Measurements from ENCODE around the gene ZDHHC17.
"Not testable (repeated sequence)": the region's sequence is repeated elsewhere in the genome, so short reads cannot be mapped to it uniquely, and the experiment has no call there.

Gene ZDHHC17, protein sequence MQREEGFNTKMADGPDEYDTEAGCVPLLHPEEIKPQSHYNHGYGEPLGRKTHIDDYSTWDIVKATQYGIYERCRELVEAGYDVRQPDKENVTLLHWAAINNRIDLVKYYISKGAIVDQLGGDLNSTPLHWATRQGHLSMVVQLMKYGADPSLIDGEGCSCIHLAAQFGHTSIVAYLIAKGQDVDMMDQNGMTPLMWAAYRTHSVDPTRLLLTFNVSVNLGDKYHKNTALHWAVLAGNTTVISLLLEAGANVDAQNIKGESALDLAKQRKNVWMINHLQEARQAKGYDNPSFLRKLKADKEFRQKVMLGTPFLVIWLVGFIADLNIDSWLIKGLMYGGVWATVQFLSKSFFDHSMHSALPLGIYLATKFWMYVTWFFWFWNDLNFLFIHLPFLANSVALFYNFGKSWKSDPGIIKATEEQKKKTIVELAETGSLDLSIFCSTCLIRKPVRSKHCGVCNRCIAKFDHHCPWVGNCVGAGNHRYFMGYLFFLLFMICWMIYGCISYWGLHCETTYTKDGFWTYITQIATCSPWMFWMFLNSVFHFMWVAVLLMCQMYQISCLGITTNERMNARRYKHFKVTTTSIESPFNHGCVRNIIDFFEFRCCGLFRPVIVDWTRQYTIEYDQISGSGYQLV

GRCh38 chr12:76763746-76764675 is at the start of gene ZDHHC17:
ZDHHC17 (plus strand) TSS chr12:76764115; CDS start chr12:76764237, 122 bp downstream.
- peak; percentile 94 for DNase-seq

DNA sequence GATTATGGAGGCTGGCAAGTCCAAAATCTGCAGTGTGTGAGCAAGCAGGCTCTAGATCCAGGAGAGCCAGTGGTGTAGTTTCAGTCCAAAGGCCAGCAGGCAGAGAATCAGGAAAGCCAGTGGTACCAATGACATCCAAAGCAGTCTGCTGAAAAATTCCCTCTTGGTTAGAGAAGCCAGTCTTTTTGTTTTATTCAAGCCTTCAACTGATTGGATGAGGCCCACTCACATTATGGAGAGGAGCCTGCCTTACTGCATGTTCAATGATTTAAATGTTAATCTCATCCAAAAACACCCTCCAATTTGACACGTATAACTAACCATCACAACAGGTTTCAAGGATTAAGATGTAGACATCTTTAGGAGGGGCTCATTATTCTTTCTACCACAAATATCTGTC is 49.5 kb upstream of the ZDHHC17 start:
- DNase-seq, result no peak

DNA sequence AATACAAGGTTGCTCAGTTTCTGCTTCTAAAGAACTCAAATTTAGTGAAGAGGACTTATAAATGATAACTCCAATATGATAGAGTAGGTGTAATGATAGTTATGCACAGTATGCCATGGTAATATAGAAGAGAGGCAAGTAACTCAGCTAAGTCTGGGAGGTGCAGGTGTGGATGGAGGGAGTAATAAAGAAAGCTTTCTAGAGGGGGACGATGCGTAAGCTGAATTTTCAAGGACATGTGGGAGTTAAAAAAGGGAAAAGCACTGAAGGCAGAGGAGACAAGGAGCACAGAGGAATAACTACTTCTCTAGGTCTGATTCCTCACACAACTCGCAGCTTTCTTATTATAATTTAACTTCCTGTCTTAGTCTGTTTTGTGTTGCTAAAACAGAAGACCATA is 49.1 kb upstream of the ZDHHC17 start:
- no peak for DNase-seq

GRCh38 chr12:76715332-76715731 is 48.6 kb upstream of the ZDHHC17 start:
- no peak for DNase-seq

DNA sequence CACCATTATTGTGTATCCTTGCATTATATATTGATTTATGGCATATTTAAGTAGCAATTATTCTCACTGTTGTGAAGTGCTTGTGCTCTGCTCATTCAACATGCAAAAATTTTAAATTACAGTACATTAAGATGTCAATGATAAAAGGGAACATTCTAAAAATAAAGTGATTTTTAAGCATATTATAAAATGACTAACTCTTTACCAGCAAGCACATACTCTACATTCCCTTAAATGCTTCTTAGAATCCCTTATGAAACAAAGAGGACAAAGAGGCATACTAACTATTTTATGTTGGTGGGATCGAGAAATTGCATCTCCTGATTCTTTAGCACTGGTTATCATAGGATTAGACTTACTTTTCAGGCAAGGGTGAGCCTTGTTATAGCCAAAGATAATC is 46.6 kb upstream of the ZDHHC17 start:
- DNase-seq, result no peak

- no peak for DNase-seq
Observed at GRCh38 chr12:76719171-76720041, 44.5 kb upstream of the ZDHHC17 start.

DNA sequence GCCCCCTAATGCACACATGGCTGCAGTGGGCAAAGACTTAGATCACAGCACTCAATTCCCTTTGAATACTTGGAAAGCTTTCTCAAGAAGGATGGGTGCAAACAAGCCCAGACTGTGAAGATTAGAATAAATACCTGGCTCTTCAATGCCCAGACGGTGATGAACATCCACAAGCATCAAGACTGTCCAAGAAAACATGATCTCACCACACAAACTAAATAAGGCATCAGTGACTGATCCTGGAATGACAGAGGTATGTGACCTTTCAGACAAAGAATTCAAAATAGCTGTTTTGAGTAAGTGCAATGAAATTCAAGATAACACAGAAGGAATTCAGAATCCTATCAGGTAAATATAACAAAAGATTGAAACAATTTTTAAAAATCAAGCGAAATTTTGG is 43.8 kb upstream of the ZDHHC17 start:
- DNase-seq, result no peak

DNA sequence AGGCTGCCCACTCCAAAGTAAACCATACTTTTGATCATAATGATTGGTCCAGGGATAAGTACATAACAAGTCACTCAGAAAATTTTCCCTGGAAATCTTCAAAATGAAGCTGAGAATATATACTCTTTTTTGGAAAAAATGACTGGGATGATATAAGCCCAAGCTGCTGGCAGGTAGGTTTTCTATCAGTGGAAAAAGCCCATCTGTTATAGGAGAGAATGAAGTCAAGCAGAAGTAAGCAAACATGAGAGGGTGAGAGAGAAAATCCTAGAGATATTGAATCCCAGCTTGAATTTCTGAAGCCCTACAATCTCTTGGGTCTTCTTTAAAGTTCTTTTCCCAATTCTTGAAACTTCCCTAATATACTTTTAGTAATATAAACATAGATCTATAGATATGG is 37.3 kb upstream of the ZDHHC17 start:
- DNase-seq, result no peak

GRCh38 chr12:76732188-76732587 is 31.7 kb upstream of the ZDHHC17 start:
- DNase-seq, result not testable (repeated sequence)

GRCh38 chr12:76737689-76738088 is 26.2 kb upstream of the ZDHHC17 start:
- DNase-seq, result not testable (repeated sequence)

- no peak for DNase-seq
Observed at GRCh38 chr12:76738824-76739579, 24.9 kb upstream of the ZDHHC17 start.

GRCh38 chr12:76739896-76740295 is 24.0 kb upstream of the ZDHHC17 start:
- no peak for DNase-seq

DNA sequence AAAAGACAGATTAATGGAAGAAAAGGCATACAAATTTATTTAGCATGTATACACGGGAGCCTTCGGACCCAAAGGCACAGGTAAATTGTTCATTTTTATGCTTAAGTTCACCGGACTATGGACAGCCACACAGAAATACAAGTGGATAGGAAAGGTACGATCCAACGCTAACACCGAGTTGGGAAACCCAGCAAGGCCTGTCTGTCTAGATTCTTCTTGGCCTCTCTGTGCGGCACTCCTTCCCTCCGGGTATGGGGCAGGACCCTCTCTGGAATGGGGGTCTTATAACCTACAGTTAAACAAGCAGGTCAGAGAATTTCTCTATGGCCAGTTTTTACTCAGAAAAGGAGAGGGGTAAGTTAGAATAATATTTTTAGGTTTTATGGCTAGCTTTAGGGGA is 23.4 kb upstream of the ZDHHC17 start:
- DNase-seq, result no peak

- DNase-seq, result no peak
Observed at GRCh38 chr12:76745343-76745742, 18.6 kb upstream of the ZDHHC17 start.

GRCh38 chr12:76746516-76746915 is 17.4 kb upstream of the ZDHHC17 start:
- DNase-seq, result no peak

DNA sequence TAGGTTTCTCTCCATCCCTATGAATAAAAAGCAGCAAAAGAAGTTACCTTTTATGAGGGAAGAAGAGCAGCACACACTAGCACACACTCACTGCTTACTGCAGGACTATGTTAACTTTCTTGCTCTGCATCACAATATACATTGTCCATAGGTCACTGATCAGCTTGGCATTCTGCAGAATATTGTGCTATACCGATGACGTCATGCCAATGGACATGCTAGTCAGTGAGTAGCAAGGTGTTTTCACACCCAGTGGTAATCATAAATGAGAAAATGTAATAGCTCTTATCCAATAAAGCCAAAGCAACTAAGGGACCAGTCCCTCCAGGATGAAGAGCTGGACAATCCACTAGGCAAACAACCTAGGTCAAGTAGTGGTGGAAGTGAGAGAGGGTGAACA is 16.7 kb upstream of the ZDHHC17 start:
- DNase-seq, result no peak

GRCh38 chr12:76755829-76756379 is 8.0 kb upstream of the ZDHHC17 start:
- no peak for DNase-seq

DNA sequence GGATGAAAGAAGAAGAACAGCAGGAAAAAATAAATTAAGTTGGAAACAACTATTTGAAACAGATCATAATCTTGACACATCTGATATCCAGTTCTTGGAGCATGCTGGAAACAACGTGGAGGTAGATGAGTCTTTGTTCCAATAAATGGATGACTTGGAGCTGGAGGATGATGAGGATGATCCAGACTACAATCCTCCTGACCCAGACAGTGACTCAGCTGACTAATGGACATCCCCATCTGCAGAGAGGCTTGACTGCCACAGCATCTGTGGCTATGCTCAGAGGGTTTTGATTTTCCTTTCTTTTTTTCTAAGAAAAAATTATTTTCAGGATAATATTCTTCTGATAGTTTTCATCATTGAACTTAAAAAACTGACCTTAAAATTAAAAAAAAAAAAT is 6.2 kb upstream of the ZDHHC17 start:
- DNase-seq, result no peak

GRCh38 chr12:76762601-76762980 is 1.3 kb upstream of the ZDHHC17 start:
- no peak for DNase-seq

DNA sequence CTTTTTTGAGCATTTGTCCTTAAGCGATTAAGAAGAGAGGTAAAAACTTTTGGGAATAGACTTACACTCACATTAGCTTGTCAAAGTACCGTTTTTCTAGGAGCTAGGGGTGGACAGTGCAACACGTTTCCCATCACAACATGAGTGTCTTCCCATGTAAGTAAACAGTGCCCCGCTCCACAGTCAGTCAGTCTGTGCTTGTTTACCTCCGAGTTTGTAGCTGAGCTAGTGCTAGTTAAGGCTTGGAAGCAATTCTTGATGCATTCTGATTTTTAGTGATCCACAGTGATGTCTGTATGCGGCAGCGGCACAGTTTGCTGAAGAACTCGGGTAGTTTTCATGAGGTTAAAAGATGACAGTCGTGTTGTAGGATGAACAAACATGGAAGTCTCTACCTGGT is 941 bp downstream of the ZDHHC17 start:
- no peak for DNase-seq

GRCh38 chr12:76765598-76765997 is 1.7 kb downstream of the ZDHHC17 start:
- DNase-seq, result no peak

All from activated CD8-positive, alpha-beta memory T cell treated with anti-CD3 and anti-CD28 coated beads, Interleukin-2, amount 50 U/mL, for 4 hours (primary cell).